Renal pelvis (tissue), 4 donors: ENCODE results near the gene DENND1A. TPM values are rescaled to one million over a fixed set of nuclear protein-coding genes. Genes with fewer than 3 reads are reported as not detected.
"Not testable (repeated sequence)": the region's sequence is repeated elsewhere in the genome, so short reads cannot be mapped to it uniquely, and the experiment has no call there.

Experiments used
- DNase-seq: peaks from one replicate; pipeline ENCODE4 v3.0.0-alpha.2; 2013
- polyA plus RNA-seq, 3 donors: library from polyadenylated mRNA; unstranded; fragments of 120-200 nt; gene quantifications; one replicate each; pipeline ENCODE4 v1.2.1, GENCODE V29; 2013; ENCODE audit not compliant: insufficient read length in 3 of 3

Gene DENND1A
- polyA plus RNA-seq, 3 donors: 21.6 to 23.3 (median 22.8) TPM

DNA sequence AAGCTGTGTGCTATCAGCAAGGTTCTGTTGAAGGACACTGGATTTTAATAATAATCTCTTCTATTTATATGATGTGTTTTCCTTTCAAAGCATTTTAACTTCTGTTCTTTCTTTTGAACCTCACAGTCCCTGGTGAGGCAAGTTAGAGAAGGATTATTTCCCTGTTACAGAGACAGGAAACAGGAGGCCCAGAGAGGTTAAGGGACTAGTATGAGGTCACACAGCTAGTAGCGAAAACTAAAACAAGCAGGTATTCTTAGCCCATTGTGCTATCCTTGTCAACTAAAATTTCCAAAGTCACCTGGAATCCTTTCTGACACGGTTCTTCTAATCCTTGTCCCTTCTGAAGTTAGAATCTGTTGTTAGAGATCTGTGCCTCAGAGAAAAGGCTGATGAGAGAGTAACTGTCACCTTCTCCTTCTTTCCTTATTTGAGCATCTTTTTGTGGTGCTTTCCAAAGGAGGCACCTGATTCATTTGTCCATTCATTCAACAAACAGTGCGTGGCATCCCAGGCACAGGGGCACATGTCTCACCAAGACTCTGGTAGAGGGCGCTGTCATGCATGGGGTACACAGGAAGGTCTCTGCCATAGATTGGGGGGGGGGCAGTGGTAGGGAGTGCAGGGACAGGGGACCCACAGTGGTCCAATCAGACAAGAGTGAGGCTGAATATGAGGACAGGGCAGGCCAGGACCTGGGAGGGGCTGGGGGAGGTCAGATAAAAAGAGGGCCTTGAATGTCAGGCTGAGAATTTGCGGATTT lies 512.5 kb downstream of the DENND1A start:
- DNase-seq: no peak

DNA sequence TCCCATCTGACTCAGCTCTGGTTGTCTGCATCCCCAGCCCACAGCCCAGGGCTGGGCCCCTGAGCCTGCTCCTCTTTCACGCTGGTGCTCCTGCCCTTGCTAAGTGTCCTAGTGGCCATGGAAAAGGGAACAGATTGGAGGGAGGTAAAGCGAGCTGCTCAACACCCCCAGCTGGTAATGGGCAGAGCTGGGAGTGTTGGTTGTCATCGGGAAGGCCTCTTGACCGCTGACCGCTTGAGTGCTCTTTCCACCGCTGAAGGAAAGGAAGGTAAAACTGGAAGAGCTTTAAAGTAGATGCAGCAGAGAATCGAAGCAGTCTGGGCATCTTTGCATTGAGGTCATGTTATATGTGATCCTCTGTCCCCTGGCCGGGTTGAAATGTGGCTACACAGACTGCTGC lies 513.8 kb downstream of the DENND1A start:
- no peak for DNase-seq

DNA sequence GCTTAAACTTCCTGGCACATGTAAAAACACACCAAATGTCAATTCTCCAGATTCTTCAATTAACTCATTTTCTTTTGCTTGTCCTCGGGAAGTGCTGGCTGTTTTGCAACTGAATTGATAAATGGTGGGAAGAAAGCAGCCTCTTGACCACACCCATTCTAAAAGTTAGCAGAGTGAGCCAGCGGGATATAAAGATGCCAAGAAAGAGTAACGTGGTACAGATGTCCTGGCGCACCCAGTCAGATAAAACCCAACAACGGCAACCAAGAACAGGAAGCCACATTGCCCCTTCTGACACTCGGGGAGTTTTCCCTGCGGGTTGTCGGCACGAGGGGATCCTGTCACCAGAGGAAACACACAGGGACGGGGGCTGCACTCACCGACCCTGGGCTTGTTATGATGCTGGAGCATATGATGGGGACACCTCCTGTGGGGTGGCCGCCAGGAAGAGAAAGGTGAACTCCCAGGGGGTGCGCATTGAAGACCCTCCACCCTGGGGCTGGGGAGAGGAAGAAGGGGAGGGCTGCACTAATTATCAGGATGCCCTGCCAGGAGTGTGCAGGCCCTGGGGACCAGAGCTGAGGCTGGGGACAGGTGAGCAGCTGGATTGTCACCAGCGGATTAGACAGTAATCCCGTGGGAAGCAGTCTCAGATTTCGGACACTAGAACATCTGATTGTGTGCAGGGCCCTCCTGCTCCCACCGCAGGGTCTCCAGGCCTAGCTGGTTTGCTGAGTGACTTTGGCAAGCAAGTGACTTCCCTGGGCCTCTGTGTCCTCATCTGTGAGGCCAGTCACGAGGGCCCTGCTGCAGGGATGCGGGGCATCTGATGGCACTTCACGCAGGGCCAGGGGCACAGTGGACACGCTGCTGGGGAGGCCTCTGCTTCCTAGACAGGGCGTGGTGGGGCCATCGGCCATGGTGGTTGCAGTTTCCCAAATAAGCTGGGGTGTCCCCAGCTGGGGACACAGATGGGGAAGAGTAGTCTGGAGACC lies 514.7 kb downstream of the DENND1A start:
- no peak for DNase-seq

DNA sequence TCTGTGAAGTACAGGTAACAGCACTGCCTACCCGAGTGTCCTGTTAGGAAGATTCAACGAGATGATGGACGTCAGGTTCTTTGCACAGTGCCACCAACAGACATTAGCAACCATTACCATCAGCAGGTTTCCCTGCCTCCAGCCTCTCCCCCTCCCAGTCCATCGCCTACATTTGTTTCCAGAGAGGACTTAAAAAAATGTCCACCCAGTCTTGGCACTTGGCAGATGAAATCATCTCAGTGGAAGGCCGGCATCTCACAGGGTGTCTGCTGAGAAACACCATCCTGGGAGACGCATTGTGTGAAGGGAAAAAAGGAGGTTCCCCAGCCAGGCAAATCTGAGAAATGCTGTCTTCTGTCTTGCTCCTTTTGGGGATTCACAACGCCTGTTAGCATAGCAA lies 515.7 kb downstream of the DENND1A start:
- DNase-seq: no peak

DNA sequence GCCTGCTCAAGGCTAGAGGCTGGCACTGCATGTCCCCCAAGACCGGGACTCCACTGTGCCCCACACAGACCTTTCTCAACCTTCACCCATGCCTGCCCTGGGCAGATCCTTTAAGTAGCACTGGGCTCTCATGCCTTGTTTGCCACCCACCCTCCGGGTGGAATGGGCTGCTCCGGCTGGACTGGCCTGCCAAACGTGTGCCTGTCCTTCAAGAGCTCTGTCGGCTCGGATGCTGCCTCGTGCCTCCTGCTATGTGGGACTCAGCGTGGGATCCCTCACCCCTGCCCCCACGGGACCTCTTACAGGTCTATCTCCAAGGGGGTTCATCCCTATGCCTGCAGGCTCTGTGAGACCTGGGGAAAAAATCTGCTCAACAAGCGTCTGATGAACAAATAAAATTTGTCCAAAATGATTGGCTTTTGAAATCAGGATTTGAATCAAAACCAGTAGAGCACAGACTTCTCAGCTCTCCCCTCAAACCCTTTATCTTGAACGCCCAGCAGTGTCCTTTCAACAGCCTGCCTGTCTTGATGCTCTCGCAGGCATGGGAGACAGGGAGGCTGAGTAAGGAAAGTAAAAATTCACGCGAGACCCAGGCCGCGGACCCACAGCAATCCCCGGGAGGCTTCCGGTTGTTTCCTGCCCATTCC lies 517.6 kb downstream of the DENND1A start:
- DNase-seq: no peak

DNA sequence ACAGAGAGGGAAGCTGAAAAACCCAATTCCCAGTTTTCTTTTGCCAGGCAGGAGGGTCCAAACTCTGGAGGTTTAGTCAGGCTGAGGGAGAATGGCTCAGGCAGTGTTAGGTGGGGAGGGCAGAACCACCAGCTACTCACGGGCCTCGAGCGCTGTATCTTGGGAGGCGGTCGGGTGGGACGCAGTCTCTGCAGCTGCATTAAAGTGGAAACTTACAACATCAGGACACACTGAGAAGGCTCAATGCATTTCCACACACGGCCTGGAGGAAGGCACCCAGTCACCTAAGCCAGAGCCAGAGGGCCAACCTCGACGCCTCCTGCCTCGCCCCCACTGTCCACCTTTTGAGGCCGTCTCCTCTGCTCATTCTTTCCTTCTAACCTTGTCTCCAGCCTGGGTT lies 518.3 kb downstream of the DENND1A start:
- no peak for DNase-seq

DNA sequence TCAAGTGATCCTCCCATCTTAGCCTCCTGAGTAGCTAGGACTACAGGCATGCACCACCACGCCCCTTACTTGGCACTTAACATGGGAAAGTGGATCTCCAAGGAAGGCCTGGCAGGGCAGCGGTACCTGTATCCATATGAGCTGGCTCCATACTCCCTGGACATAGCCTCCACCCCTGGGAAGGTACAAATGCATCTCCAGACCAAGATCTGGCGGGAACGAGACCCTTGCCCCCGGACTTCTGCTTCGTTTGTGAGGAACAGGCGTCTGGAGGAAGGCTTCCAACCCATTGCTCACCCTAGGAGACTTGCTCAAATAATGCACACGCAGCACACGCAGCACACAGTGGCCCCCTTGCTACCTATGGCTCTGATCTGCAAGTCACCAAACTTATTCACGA lies 518.7 kb downstream of the DENND1A start:
- no peak for DNase-seq

DNA sequence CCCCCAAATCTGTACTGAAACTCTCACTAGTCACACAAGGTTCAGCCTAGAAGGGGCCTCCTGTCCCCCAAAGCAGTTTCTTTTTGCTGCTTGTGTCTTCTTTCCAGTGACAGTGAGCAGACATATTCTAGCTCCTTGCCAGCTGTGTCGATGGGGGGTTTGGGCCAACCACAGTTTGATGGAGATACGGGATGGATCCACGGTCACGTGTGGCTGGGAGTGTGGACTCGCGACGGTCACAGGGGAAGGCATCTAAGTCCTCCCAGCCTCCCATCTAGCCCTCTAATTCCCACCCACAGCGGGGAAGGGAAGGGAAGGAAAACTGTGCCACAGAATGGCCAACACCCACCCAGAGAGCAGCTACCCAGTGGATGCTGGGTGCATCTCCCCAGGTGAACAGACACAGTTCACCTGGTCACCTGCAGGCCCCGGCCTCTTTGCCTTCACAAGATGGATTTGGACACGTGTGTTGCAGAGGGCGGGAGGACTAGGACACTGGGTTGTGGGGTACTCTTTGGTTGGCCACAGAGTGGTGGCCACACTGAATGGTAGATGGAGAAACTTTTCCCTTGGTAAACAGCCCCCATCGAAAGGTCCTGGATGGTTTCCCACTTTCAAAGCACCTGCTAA lies 519.5 kb downstream of the DENND1A start:
- DNase-seq: no peak

DNA sequence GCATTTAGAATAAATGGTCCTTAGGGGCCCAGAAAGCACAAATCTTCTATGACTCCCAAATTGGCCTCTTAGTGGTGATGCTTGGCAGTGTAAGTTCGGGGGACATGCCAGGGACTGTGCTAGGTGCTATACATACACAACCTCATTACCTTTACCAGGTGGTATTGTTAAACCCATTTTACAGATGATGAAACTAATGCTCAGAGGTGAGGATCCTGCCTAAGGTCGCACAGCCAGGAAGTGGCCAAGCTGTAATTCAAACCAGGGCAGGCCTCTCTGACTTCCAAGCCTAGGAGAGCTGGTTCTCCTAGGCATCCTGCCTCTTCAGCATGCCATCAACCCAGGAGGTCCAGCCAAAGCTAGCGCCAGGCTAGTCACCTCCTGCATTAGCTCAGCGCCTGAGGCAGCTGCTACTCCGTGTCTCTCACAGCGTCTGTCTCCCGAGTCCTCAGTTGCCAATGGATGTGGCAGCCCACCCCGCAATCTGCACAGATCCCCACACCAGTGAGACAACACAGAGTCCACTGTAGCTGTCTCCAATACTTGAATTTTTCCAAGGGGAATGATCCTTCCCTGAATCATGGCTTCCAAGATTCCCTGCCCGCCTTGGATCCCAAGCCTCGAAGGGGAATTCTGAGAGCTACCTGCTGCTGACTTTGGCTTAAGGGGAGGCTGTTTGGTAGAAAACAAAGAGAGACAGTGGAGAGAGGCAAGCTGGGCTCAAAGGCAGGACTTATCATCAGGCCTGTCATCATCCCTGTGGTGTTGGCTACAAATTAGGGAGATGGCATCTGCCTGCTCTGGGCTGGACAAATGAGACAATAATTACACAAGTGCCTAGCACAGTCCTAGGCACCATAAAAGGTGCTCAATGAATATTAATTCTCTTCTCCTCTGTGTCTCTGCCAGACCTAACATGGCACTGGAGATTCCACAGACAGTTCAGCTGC lies 521.3 kb downstream of the DENND1A start:
- DNase-seq: no peak

DNA sequence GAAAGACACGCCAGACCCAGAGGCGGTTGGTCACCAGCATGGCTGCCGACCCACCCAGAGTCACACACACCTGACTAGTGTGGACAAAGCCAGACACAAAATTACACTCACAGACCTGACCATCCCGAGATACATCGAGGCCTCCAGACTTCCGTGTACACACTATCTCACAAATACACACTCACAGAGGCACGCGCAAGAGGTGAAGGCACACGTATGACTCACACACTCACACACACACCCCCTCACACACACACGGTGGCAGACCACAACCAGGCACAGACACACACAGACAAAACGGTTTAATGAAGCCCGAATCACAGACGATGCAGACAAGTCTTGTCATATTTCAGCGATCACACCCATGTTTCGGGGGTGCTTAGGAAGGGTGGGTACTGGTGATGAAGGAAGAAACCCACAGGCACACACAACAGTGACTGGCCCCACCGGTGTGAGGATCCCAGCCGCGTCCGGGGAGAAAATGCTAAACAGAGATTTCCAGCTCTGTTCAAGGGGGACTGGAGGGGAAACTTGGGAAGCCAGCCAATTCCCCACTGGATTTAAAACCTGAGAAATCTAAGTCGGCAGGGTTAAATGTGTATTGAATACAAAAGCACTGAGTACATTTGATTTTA lies 522.6 kb downstream of the DENND1A start:
- DNase-seq: no peak

DNA sequence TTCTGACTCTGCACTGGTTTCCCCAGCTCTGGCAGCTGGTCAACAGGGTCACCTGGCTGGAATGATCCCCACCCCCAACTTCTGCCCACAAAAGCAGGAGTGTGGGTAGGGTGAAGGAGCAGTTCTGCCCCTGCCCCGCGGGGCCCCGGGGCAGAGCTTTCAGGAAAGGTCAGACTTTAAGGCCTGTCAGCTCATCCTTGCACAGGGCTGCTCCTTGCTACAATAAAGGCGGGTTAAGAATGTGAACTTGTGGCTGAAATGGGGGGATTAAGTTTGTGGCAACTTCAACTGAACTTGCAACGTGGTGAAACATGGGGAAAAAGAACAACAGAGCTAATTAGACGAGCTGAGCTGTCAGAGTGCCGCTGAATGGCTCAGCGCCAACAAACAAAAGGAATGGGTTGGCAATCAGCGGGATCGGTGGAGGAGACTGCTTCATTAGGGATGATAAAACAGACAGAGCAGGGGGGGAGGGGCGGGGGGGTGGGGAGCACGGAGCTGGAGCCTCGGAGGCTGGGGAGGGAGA lies 523.2 kb downstream of the DENND1A start:
- no peak for DNase-seq

DNA sequence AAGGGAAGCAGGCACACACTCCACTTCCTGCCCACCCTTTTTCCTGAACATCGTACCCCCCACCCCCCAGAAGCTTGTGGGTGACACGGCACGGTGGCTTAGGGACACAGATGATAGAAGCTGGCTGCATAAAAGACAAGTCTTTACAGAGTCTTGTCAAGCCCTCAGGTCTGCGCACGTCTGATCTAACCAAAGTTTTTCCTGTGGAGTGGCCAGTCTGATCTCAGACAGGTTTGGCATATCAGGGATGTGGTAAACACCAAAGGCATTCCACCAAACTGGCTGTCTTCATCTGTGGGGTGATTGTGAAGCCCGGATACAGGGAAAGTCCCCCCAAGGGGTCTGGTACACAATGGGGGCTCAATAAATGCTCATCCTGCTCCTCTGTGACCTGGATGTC lies 523.9 kb downstream of the DENND1A start:
- no peak for DNase-seq

DNA sequence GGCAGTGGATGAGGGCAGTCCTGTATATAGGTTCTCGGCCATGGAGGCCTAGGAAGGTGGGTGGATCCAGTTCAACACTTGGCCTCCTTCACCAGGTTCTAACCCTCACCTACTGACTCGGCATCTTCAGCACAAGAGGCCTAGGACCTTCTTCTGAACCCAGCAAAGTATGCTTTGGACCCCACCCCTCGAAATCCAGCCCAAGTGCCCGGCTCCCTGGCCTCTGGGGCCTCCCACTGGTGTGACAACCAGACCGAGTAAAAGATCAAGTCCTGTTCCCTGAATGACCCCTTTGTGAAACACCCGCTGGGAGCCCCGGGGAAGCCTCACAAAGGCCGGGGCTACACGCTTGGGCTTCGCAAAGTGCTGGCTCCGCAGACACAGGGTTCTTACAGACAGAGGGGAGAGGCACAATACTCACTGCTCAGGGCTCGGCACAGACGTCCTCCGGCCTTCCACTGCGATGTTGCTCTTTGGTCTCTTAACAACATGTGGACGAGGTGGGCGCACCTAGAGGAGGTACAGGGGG lies 526.9 kb downstream of the DENND1A start:
- no peak for DNase-seq

DNA sequence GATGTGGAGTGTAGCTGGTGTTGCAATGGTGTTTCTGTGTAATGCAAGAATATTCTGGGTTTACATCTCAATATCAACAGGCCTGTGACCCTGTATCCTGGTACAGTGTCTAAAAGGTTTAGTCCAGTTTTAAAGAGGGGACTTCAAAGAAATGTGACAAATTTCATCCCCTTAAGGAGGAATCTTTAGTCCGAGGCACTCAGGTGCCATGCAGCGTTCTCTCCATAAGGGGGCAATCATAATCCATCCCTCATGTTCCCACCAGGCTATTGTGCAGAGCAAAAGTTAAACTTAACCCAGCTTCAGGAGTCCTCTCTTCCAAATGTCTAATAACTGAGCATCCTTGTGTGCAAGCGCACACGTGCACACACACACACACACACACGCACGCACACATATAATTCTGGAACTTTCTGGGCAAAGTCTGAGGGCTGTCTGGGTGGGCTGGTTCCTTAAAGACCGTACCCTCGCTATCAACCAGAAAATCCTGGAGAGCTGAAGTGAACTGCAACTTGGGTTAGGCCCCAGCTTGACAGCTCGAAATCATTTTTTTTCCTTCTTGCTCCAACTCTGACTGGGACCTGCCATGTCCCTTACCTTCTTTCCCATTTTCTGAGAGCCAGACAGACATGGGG lies 527.9 kb downstream of the DENND1A start:
- no peak for DNase-seq

DNA sequence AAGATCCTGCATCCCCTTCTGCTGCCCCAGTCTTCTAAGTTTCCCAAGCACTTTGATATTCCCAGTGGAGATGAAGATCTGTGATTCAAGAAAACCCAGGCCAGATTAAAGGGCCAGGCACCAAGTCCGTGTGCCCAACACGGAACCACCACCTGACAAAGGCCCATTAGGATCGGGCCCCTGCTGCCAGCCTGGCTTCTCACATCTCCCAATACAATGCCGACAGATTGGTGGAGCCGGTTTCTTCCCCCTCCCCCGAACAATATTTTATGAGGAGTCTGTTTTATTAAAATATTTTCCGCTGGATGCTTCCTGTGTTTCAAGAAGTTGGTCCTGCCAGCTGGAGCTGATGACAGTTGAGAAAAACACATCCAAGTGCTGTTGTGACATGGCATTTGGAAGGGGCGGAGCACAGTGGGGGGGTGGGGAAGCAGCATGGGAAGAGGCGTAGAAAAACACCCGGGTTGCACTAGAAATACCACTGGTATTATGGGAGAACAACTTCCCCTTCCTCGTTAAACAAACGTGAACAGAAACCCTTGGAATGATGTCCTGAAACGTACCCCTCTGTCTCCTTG lies 528.9 kb downstream of the DENND1A start:
- no peak for DNase-seq

DNA sequence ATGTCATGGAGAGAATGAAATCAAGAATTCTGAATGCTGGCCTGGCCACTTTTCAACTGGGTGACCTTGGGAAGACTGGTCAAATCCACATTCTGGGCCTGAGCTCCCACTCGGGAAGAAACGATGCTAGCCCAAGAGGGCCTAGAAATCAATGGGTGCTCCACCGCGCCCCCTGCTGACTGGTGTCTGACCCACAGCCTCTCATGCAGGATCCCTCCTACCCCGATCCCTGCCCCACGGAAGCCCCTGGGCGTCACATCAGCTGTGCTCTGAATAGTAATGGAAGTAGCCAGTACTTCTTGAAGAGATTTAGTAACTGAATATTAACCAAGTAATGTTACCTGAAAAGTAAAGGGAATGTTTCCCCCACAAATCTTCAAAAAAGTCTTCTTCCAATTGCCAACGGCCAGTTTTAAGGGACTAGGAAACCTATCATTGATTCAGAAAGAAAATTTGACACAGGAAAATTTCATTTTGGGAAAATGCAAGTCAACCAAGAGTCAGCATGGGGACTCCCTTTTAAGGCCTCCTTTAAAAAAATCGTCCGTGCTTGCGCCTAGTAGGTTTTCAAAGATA lies 530.0 kb downstream of the DENND1A start:
- DNase-seq: no peak

DNA sequence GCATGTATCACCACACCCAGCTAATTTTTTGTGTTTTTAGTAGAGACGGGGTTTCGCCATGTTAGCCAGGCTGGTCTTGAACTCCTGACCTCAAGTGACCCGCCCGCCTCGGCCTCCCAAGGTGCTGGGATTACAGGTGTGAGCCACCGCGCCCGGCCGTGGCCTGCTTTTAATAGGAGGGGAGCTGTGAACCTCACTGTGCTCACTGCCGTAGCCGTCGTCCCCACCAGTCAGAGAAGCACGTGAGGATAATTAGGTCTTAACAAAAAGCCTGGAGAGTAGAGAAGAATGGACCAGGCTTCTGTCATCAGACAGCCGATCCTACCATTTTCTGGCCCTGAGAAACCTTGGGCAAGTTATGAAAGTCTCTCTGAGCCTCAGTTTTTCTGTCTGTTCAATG lies 531.0 kb downstream of the DENND1A start:
- DNase-seq: not testable (repeated sequence)

DNA sequence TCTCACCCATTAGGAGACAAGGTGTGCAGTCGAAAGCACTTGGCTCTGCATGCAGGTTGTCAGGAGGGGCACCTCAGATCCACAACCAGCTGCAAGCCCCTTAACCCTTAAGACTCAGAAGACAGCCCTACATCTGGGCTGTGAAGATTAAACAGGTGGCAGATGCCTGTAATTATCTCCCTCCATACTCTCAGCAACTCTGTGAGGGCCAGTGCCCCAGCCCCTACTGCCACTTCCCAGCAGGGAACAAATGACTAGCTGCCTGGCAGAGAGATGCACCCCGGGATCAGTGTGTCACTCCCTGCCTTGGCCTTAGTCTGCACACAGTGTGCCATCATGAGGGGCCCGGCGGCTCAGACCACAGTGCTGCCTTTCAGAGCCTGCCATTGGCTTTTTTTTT lies 532.0 kb downstream of the DENND1A start:
- no peak for DNase-seq
